GM19324 (cell line): ENCODE data around the gene NCBP2.

Source experiments
- ATAC-seq: cut with Tn5 transposase; IDR thresholded peaks from one replicate; pipeline ENCODE4 v1.9.1; 2021; ENCODE audit warnings: mild to moderate bottlenecking, moderate library complexity; ENCODE audit not compliant: unreplicated experiment, low FRiP score

NCBP2 gene

GRCh38 chr3:196889844-196890708 is 52.3 kb downstream of the NCBP2 start:
- no peak for ATAC-seq

- no peak for ATAC-seq
Measured at GRCh38 chr3:196886144-196886543, 56.2 kb downstream of the NCBP2 start.
